Left renal pelvis (tissue), 4 donors: ENCODE results near the gene PINK1. TPM values are rescaled to one million over a fixed set of nuclear protein-coding genes. Genes with fewer than 3 reads are reported as not detected.
"Not testable (repeated sequence)": the region's sequence is repeated elsewhere in the genome, so short reads cannot be mapped to it uniquely, and the experiment has no call there.

Source experiments
- DNase-seq, 4 donors: peaks; one replicate each; pipeline ENCODE4 v3.0.0-alpha.2; 2013; ENCODE audit warnings: low read depth in 4 of 4, low spot score in 3 of 4
- polyA plus RNA-seq, 4 donors: library from polyadenylated mRNA; unstranded; fragments of 120-200 nt; gene quantifications; one replicate each; pipeline ENCODE4 v1.2.1, GENCODE V29; 2013; ENCODE audit not compliant: insufficient read length in 4 of 4

Gene PINK1
- polyA plus RNA-seq: 10 to 100 TPM; 56.3 to 78.1 (median 63.0) TPM

- peak in 3 of 4 donors; percentile 56 to 62 (median 58) for DNase-seq
Observed at GRCh38 chr1:20633190-20634064, at the start of gene PINK1. PINK1 (plus strand) TSS chr1:20633458; CDS start chr1:20633549, 91 bp downstream.

DNA sequence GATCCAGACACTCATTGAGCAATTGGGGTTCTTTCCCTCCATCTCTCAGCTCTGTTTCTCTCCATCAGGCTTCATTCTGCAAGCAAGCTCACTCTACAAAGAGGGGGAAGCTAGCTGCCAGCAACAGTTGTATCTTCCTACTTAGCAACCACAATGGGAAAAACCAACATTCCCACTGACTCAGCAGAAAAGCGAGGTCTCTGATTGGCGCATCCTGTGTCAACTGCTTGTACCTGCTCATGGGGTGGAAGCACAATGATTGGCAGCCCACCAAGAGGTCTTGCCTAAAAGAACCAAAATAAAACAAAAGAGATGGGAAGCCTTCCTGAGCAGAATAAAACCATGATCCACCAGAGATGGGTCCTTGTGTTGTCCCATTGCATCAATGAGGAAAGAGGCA is 48.4 kb upstream of the PINK1 start:
- DNase-seq: no peak

GRCh38 chr1:20586953-20587660 is 46.2 kb upstream of the PINK1 start:
- DNase-seq: no peak

- no peak for DNase-seq
Observed at GRCh38 chr1:20587661-20588053, 45.6 kb upstream of the PINK1 start.

DNA sequence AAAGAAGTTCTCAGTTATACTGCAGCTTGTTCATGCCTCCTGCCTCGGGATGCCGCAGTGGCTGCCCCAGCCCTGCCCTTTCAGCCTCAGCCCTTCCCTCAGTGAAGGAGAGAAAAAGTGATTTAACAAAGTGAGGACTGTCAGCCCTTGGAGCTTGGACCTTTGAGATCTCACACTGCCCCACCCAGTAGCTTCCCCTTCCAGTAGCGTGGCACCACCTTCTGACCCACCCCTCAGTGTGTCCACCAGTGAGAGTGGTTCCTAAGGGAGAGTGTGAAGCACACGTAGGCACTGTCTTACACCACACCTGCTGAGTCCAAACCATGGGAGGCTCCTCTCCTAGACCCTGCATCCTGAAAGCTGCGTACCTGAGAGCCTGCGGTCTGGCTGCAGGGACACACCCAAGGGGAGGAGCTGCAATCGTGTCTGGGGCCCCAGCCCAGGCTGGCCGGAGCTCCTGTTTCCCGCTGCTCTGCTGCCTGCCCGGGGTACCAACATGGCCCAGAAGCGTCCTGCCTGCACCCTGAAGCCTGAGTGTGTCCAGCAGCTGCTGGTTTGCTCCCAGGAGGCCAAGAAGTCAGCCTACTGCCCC is 44.5 kb upstream of the PINK1 start, which contains the start of gene CDA:
Gene CDA (plus strand): TSS at position 464 of the 592 bp plus-strand sequence. CDS start 33 bp downstream, at position 497.
- DNase-seq: no peak

DNA sequence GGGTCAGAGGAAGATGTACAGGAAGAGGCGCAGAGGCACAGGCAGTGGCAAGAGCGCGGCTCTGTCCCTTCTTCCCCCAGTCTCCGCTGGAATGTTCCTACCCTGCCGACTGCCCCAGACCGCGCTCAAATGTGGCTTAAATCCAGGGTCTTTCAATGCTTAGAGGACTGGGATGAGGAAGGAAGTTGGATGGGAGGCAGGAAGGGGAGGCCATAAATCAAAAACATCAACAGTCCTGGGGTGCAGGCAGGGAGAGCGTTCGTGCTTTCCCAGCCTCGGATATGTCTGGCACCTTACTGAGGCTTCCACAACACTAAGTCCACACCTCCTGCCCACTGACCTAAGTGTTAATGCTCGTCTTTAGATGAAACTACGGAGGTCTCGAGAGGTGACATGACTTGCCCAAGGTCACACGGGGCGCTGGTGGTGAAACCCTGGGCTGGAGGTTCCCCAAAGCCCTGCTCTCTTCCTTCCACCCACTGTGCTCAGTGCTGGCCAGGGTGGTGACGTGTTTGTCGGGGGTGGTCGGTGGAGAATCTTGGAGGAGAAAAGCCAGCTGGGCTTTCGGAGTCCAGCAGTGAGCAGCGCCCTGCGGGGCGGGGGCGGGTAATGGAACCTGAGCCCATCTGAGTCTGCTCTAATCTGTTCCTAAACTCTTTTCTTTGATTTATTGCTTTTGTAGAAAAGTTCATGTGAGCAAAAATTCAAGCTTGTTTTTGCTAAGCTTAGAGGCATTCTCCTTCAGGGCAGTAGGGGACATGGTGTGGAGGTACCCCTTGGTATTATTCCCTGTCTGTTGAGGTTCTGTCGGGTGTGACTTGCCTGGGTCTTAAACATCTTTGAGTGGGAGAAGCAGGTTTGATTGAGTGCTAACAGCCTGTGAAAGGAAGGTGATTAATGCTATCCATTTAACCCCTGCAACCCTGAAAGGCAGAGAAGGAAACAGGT is 43.7 kb upstream of the PINK1 start:
- DNase-seq: peak; percentile 63 to 84 (median 70)

DNA sequence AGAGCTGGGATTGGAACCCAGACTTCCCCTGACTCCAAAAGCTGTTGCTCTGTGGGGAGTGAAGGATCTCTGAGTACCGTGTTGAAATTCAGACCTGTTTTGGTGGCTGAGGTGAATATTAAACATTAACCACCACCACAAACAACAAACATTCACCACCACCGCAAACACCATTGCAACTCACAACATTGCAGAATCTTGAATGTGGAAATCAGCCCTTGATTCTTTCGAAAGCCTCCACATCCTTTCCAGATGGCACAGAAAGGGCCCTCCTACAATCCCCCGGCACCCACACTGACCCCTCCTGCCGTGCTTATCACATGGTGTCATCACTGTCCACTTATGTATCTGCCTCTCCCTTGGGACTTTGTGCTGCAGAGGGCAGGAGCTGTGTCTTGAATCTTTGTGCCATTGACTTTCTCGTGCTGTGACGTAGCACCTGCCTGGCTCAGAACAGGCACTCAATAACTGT is 42.9 kb upstream of the PINK1 start:
- no peak for DNase-seq

DNA sequence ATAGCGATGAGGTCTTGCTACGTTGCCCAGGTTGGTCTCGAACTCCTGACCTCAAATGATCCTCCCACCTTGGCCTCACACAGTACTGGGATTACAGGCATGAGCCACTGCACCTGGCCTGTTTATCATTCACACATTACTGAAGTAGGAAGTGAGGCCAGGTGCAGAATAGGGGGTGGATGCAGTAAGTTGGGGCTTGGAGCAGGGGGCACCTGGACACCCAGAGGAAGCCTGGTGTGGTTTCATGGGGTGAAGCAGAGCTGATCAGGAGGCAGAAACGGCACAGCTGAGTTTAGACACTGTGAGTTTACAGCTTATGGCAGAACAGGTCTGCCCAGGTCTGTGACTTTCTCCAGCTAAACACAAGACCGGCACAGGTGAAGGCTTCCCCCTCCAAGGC is 39.5 kb upstream of the PINK1 start:
- no peak for DNase-seq

GRCh38 chr1:20594746-20595145 is 38.5 kb upstream of the PINK1 start:
- DNase-seq: no peak

DNA sequence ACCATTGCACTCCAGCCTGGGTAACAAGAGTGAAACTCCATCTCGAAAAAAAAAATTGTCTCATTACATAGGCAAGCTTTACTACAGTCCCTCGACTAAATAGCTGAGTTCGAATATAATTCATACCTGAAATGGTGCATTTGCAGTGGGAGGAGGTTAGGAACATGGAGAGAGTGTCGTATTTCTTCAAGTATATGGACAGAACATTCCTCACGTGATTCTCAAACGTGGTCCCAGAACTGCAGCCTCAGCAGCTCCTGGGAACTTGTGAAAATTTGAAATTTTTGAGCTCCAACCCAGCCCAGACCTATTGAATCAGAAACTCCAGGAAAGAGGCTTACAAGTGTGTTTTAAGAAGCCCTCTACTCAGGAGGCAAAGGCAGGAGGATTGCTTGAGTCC is 37.2 kb upstream of the PINK1 start:
- no peak for DNase-seq

DNA sequence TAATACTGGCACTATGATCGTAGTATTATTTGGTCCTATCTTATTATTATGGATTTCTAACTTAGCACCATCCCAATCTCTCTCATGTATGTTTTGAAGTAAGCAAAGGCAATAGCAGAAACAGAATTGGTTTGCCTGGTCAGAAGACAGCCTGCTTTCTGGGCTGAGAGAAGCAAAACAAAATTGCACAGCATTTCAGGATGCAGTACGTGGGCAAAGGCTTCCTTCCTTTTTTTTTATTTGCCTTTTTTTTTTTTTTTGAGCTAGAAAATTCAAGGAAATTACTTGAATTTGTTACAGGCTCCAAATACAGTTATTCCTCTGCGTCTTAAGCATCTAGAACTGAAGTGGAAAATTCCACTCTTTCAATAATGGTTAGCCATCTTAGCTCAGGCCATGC is 35.6 kb upstream of the PINK1 start:
- no peak for DNase-seq

DNA sequence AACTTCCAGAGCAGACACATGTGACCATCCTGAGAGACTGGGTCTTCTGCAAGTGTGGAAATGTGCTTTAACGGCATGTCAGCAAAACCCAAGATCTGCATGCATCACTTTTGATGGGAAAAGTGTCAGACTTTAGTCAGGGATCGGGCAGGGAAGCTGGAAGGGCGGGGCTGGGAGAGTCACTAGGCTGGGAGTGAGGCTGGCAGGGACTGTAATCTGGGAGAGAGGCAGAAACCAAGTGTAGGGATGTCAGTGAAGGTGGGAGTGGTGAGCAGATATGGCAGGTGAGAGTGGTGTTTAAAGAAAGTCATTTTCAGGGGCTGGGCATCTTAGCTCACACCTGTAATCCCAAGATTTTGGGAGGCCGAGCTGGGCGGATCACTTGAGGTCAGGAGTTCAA is 33.1 kb upstream of the PINK1 start:
- DNase-seq: no peak

- DNase-seq: no peak
Observed at GRCh38 chr1:20601129-20601825, 32.0 kb upstream of the PINK1 start.

DNA sequence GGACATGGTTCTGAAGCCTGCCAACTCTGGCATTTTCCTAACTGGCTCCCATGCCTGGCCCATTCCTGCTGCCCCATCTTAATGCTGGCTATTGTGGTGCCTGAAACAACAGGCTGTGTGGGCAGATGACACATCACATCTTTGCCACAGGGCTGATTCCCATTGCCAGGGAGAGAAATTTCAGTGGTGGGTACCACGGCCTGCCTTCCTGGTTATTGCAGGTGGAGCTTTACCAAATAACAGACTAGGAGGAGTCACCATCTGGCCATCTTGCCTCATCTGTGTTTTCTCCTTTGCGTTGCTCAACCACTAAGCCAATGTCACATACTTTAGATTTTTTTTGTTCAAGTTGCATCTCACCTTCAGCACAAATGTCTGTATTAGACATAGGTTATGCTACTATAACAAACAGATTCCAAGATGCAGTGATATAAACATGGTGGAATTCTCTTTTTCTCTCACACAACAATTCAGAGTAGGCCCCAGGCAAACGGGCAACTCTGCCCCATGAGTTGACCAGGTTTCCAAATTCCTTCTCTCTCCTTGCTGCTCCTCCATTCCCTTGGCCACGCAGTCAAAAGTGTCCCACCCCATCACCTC is 30.3 kb upstream of the PINK1 start:
- DNase-seq: no peak

- DNase-seq: no peak
Observed at GRCh38 chr1:20603504-20604464, 29.5 kb upstream of the PINK1 start.

DNA sequence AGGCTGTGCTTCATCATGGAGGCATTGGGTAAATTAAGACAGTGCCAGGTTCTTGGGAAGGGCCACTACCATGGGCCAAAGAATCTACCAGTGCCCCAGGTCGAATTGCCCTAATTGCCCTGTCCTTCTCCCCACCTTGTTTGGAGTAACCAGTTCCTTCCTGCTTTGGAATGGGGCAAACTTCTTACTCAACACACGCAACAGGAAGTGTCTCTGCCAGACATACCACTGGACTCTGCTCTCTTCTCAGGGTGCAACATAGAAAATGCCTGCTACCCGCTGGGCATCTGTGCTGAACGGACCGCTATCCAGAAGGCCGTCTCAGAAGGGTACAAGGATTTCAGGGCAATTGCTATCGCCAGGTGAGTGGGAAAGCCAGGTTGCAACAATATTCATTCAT is 28.6 kb upstream of the PINK1 start:
- no peak for DNase-seq

DNA sequence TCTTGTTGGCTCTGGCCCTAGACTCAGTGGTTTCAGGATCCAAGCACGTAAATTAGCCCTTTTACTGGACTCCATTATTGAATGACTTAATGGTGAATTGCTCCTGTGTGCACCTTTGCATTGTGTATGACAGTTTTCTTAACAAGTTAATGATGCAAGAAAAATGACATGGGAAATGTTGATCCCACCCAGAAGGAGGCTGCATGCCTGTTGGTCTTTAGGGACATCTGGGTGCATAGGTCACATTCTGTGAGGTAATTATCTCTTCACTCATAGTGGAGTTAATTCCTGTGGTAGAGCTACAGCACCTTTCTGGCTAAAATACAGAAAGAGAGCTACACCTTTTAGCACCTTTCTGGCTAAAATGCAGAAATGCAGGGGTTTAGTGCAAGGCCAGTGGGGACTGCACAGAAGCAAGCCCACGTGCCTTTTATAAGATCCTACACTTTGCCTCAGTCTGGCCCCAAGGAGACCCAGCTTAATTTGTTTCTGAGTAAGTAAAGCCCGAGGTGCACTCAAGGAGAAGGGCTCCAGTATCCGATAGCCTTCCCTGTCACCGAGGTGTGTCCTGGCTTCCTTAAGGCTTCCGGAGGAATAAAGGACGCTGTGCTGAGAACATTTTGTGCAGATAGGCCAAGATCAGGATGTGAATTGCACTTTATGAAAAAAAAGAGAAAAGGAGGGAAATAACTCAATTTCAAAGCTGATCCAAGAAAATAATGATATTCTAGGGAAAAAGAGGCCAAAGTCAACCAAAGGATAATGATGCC is 26.3 kb upstream of the PINK1 start:
- DNase-seq: not testable (repeated sequence)
